SK-N-SH treated with all-trans-retinoic acid at 6 μM for 48 hours (cell line): ENCODE data around the gene PLXNA4.

ENCODE experiments used
- ARNTL ChIP-seq: fragments of 450-650 bp; formaldehyde crosslinking; IDR thresholded peaks from 2 replicates; pipeline ENCODE4 v1.5.0; 2020; ENCODE audit warnings: low read depth, mild to moderate bottlenecking, moderate library complexity, borderline replicate concordance
- CSRNP3 ChIP-seq: fragments of 250-450 bp; sonication (Bioruptor Pico); IDR thresholded peaks from 2 replicates; pipeline ENCODE4 v1.5.1; 2021; ENCODE audit warnings: mild to moderate bottlenecking, moderate library complexity
- ESRRG ChIP-seq: fragments of 250-450 bp; sonication (Bioruptor Pico); IDR thresholded peaks from 2 replicates; pipeline ENCODE4 v1.6.1; 2021; ENCODE audit warnings: mild to moderate bottlenecking
- OSR1 ChIP-seq: fragments of 250-450 bp; sonication (Bioruptor Pico); IDR thresholded peaks from 2 replicates; pipeline ENCODE4 v1.8.0; 2022; ENCODE audit warnings: moderate library complexity, mild to moderate bottlenecking, inconsistent platforms
- PATZ1 ChIP-seq: fragments of 250-450 bp; sonication (Bioruptor Pico); IDR thresholded peaks from 2 replicates; pipeline ENCODE4 v1.8.0; 2020; ENCODE audit warnings: mild to moderate bottlenecking, moderate library complexity, borderline replicate concordance
- RARB ChIP-seq: fragments of 250-450 bp; sonication (Bioruptor Pico); IDR thresholded peaks from 2 replicates; pipeline ENCODE4 v1.8.0; 2021; ENCODE audit warnings: mild to moderate bottlenecking, moderate library complexity
- TSHZ2 ChIP-seq: fragments of 250-450 bp; sonication (Bioruptor Pico); IDR thresholded peaks from 2 replicates; pipeline ENCODE4 v1.5.0; 2020; ENCODE audit warnings: mild to moderate bottlenecking, moderate library complexity
- ZC3H10 ChIP-seq: fragments of 250-450 bp; sonication (Bioruptor Pico); IDR thresholded peaks from 2 replicates; pipeline ENCODE4 v1.5.1; 2021; ENCODE audit warnings: mild to moderate bottlenecking, moderate library complexity
- ZNF565 ChIP-seq: fragments of 450-650 bp; formaldehyde crosslinking; conservative IDR thresholded peaks from 2 replicates; pipeline ENCODE4 v1.5.0; 2020; ENCODE audit warnings: low read depth, mild to moderate bottlenecking, moderate library complexity
- ZNF70 ChIP-seq: fragments of 450-650 bp; formaldehyde crosslinking; IDR thresholded peaks from 2 replicates; pipeline ENCODE4 v1.5.0; 2020; ENCODE audit warnings: mild to moderate bottlenecking, moderate library complexity

GRCh38 chr7:132367795-132368194 is 208.5 kb downstream of the PLXNA4 start:
- no peak for TF ChIP-seq ZC3H10 (CRISPR knock-in tag)
- no peak for TF ChIP-seq ZNF565
- no peak for TF ChIP-seq ESRRG (CRISPR knock-in tag)
- no peak for TF ChIP-seq RARB (CRISPR knock-in tag)
- no peak for TF ChIP-seq ARNTL
- TF ChIP-seq ZNF70 (CRISPR knock-in tag): no peak
- no peak for TF ChIP-seq PATZ1 (CRISPR knock-in tag)
- TF ChIP-seq OSR1 (CRISPR knock-in tag): no peak
- TF ChIP-seq TSHZ2: no peak
- no peak for TF ChIP-seq CSRNP3
